Stomach (tissue), 4 donors: Measurements from ENCODE around the gene SLC17A5.

ENCODE experiments used
- CTCF ChIP-seq, 7 experiments: fragments of 450-650 bp in 4 of 7; fragments of 200-600 bp in 3 of 7; sonication (generic) in 3 of 7; IDR thresholded peaks; one replicate each; pipeline ENCODE4 v1.5.1; 2016 to 2019; ENCODE audit warnings: antibody characterized with exemption in 7 of 7, control low read depth in 2 of 7, mild to moderate bottlenecking in 1 of 7
- EP300 ChIP-seq: sonication (generic); formaldehyde crosslinking; IDR thresholded peaks from one replicate; pipeline ENCODE4 v1.6.1; 2017; ENCODE audit warnings: antibody characterized with exemption
- POLR2A ChIP-seq, 4 donors: fragments of 450-650 bp; IDR thresholded peaks; one replicate each; pipeline ENCODE4 v1.6.1; 2016; ENCODE audit warnings: antibody characterized with exemption in 4 of 4, control low read depth in 2 of 4, mild to moderate bottlenecking in 1 of 4, moderate library complexity in 1 of 4
- POLR2AphosphoS5 ChIP-seq, 3 donors: sonication (generic); formaldehyde crosslinking; IDR thresholded peaks; one replicate each; pipeline ENCODE4 v1.6.1; 2016; ENCODE audit warnings: antibody characterized with exemption in 3 of 3

- no peak for TF ChIP-seq CTCF (IDR thresholded peaks at IDR 0.05)
- TF ChIP-seq POLR2A (IDR thresholded peaks at IDR 0.05): no peak
- TF ChIP-seq EP300: no peak
- TF ChIP-seq POLR2AphosphoS5 (IDR thresholded peaks at IDR 0.05): no peak
These were observed 67.3 kb downstream of the SLC17A5 start for GRCh38 chr6:73586416-73586974.
